HEK293 (cell line): Measurements from ENCODE around the gene GIT1.
A peak's percentile ranks its signal among the peaks of the same experiment; 100 is the strongest.

Experiments used
- EGR2 ChIP-seq: fragments of 450-650 bp; formaldehyde crosslinking; IDR thresholded peaks from 2 replicates; pipeline ENCODE4 v1.5.1; 2016; ENCODE audit warnings: low read depth, missing biosample characterization, missing genetic modification characterization
- GLIS1 ChIP-seq: fragments of 450-650 bp; formaldehyde crosslinking; IDR thresholded peaks from 2 replicates; pipeline ENCODE4 v1.5.1; 2016; ENCODE audit warnings: missing biosample characterization, missing genetic modification characterization
- GLIS2 ChIP-seq: fragments of 450-650 bp; formaldehyde crosslinking; IDR thresholded peaks from 2 replicates; pipeline ENCODE4 v1.5.1; 2016; ENCODE audit warnings: missing biosample characterization, missing genetic modification characterization
- HOXA7 ChIP-seq: sonication (generic); formaldehyde crosslinking; IDR thresholded peaks from 2 replicates; pipeline ENCODE4 v1.8.1; 2022; ENCODE audit warnings: missing genetic modification reagents, borderline replicate concordance
- RBAK ChIP-seq: fragments of 450-650 bp; formaldehyde crosslinking; IDR thresholded peaks from 2 replicates; pipeline ENCODE4 v1.5.1; 2016; ENCODE audit warnings: missing biosample characterization, missing genetic modification characterization
- TRIM28 ChIP-seq: IDR thresholded peaks from 2 replicates; pipeline ENCODE4 v1.6.1; 2011; ENCODE audit warnings: low read length, control low read depth, borderline replicate concordance
- ZBTB21 ChIP-seq: fragments of 450-650 bp; formaldehyde crosslinking; IDR thresholded peaks from 2 replicates; pipeline ENCODE4 v1.5.1; 2017; ENCODE audit warnings: missing biosample characterization, missing genetic modification characterization
- ZBTB8A ChIP-seq: fragments of 450-650 bp; formaldehyde crosslinking; IDR thresholded peaks from 2 replicates; pipeline ENCODE4 v1.5.1; 2016; ENCODE audit warnings: missing biosample characterization, missing genetic modification characterization
- ZFHX2 ChIP-seq: fragments of 450-650 bp; formaldehyde crosslinking; conservative IDR thresholded peaks from 2 replicates; pipeline ENCODE4 v1.5.1; 2016; ENCODE audit warnings: missing biosample characterization, missing genetic modification characterization
- ZNF2 ChIP-seq: fragments of 450-650 bp; formaldehyde crosslinking; IDR thresholded peaks from 2 replicates; pipeline ENCODE4 v1.5.1; 2016; ENCODE audit warnings: missing biosample characterization, missing genetic modification characterization
- ZNF223 ChIP-seq: fragments of 450-650 bp; formaldehyde crosslinking; IDR thresholded peaks from 2 replicates; pipeline ENCODE4 v1.5.1; 2016; ENCODE audit warnings: missing biosample characterization, missing genetic modification characterization
- ZNF335 ChIP-seq: fragments of 450-650 bp; formaldehyde crosslinking; conservative IDR thresholded peaks from 2 replicates; pipeline ENCODE4 v1.5.1; 2016; ENCODE audit warnings: missing biosample characterization, missing genetic modification characterization
- ZNF585B ChIP-seq: fragments of 450-650 bp; formaldehyde crosslinking; IDR thresholded peaks from 2 replicates; pipeline ENCODE4 v1.5.1; 2016; ENCODE audit warnings: missing biosample characterization, missing genetic modification characterization
- ZNF600 ChIP-seq: fragments of 450-650 bp; formaldehyde crosslinking; IDR thresholded peaks from 2 replicates; pipeline ENCODE4 v1.5.1; 2016; ENCODE audit warnings: missing biosample characterization, missing genetic modification characterization
- ZNF629 ChIP-seq: fragments of 450-650 bp; formaldehyde crosslinking; IDR thresholded peaks from 2 replicates; pipeline ENCODE4 v1.5.1; 2017; ENCODE audit warnings: missing biosample characterization, missing genetic modification characterization
- ZNF654 ChIP-seq: fragments of 450-650 bp; formaldehyde crosslinking; IDR thresholded peaks from 2 replicates; pipeline ENCODE4 v1.5.1; 2016; ENCODE audit warnings: low read depth, missing biosample characterization, missing genetic modification characterization
- ZSCAN30 ChIP-seq: fragments of 450-650 bp; IDR thresholded peaks from 2 replicates; pipeline ENCODE4 v1.5.1; 2018; ENCODE audit warnings: missing biosample characterization, mild to moderate bottlenecking, missing genetic modification characterization, moderate library complexity
- TF ChIP-seq, protein P1 (sequence below): fragments of 450-650 bp; formaldehyde crosslinking; IDR thresholded peaks from 2 replicates; pipeline ENCODE4 v1.5.1; 2017; ENCODE audit warnings: missing biosample characterization, missing genetic modification characterization
- TF ChIP-seq, protein P2 (sequence below): fragments of 450-650 bp; formaldehyde crosslinking; optimal IDR thresholded peaks from 2 replicates; pipeline ENCODE3; 2016; ENCODE audit warnings: missing biosample characterization, mild to moderate bottlenecking, missing genetic modification characterization
- TF ChIP-seq, protein P3 (sequence below): fragments of 450-650 bp; formaldehyde crosslinking; IDR thresholded peaks from 2 replicates; pipeline ENCODE4 v1.5.1; 2016; ENCODE audit warnings: missing biosample characterization, missing genetic modification characterization
- TF ChIP-seq, protein P4 (sequence below): fragments of 450-650 bp; formaldehyde crosslinking; IDR thresholded peaks from 2 replicates; pipeline ENCODE4 v1.5.1; 2016; ENCODE audit warnings: missing biosample characterization, missing genetic modification characterization
- TF ChIP-seq, protein P5 (sequence below): fragments of 450-650 bp; formaldehyde crosslinking; IDR thresholded peaks from 2 replicates; pipeline ENCODE4 v1.5.1; 2016; ENCODE audit warnings: missing biosample characterization, missing genetic modification characterization
- TF ChIP-seq, protein P6 (sequence below): fragments of 450-650 bp; formaldehyde crosslinking; IDR thresholded peaks from 2 replicates; pipeline ENCODE4 v1.5.1; 2016; ENCODE audit warnings: missing biosample characterization, missing genetic modification characterization
- TF ChIP-seq, protein P7 (sequence below): fragments of 450-650 bp; formaldehyde crosslinking; IDR thresholded peaks from 2 replicates; pipeline ENCODE4 v1.5.1; 2016; ENCODE audit warnings: missing biosample characterization, missing genetic modification characterization
- TF ChIP-seq, protein P8 (sequence below): fragments of 450-650 bp; formaldehyde crosslinking; IDR thresholded peaks from 2 replicates; pipeline ENCODE4 v1.5.1; 2016; ENCODE audit warnings: missing biosample characterization, missing genetic modification characterization

The GIT1 gene

DNA sequence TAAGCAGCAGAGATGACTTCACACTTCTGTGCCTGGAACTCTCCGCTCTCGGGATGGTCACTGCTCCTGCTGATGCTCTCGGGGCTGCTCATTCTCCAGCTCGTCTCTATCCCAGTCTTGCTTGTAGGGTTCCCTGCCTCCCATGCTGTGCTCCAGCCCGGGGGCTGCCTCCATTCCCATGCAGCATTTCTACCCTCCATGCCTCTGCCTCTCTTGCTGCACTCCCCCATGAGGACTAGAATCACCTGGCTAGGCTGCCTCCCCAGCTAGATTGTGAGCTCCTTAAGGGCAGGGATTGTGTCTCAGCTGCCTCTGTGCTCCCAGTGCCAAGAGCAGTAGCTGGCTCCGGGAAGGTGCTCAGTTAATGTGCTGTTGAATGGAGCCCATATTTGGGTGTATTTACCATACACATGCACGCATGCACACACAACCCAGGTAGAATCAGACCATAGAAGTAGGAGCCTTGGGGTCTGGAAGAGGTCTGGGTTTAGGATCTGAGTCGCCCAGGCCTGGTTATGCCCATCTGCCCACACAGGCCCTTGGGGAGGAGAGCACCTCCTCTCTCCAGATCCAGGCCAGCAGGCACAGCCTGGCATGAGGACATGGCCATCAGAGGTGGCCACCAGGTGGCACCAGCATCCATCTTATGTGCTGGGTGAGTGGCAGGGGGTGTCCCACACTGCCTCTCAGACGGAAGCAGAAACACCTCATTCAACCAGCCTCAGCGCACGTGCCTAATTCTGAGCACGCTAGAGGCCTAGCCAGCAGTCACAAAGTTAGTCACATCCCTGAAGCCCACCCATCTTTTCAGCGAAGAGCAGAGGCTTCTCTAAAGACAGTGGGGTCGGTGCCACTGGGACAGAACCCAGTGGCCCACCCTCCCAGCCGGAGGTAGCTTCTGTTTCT, 9.3 kb downstream of the GIT1 start (continued):
- TF ChIP-seq, protein P1, sequence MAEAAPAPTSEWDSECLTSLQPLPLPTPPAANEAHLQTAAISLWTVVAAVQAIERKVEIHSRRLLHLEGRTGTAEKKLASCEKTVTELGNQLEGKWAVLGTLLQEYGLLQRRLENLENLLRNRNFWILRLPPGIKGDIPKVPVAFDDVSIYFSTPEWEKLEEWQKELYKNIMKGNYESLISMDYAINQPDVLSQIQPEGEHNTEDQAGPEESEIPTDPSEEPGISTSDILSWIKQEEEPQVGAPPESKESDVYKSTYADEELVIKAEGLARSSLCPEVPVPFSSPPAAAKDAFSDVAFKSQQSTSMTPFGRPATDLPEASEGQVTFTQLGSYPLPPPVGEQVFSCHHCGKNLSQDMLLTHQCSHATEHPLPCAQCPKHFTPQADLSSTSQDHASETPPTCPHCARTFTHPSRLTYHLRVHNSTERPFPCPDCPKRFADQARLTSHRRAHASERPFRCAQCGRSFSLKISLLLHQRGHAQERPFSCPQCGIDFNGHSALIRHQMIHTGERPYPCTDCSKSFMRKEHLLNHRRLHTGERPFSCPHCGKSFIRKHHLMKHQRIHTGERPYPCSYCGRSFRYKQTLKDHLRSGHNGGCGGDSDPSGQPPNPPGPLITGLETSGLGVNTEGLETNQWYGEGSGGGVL (tag by site-specific recombination), result no peak
- TF ChIP-seq EGR2 (tag by site-specific recombination) (peak; percentile 28; the same call in 1 of the 2 replicates), RBAK (tag by site-specific recombination) (no peak), ZNF223 (tag by site-specific recombination) (no peak), GLIS2 (tag by site-specific recombination) (peak; percentile 95), ZBTB8A (tag by site-specific recombination) (peak; percentile 38; the same call in 1 of the 2 replicates), TRIM28 (no peak), ZNF600 (tag by site-specific recombination) (peak; percentile 40), ZNF654 (tag by site-specific recombination) (peak; percentile 85), ZFHX2 (tag by site-specific recombination) (peak; percentile 23; the same call in 1 of the 2 replicates), ZBTB21 (tag by site-specific recombination) (no peak), ZNF2 (peak; percentile 45; the same call in 1 of the 2 replicates), ZNF335 (tag by site-specific recombination) (peak; percentile 25; the same call in 1 of the 2 replicates), ZNF629 (peak; percentile 37; the same call in 1 of the 2 replicates), ZNF585B (no peak), GLIS1 (peak; percentile 78), HOXA7 (CRISPR knock-in tag) (no peak), ZSCAN30 (peak; percentile 85)
- TF ChIP-seq, protein P2, sequence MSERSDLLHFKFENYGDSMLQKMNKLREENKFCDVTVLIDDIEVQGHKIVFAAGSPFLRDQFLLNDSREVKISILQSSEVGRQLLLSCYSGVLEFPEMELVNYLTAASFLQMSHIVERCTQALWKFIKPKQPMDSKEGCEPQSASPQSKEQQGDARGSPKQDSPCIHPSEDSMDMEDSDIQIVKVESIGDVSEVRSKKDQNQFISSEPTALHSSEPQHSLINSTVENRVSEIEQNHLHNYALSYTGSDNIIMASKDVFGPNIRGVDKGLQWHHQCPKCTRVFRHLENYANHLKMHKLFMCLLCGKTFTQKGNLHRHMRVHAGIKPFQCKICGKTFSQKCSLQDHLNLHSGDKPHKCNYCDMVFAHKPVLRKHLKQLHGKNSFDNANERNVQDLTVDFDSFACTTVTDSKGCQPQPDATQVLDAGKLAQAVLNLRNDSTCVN, result peak; percentile 9
- TF ChIP-seq, protein P3, sequence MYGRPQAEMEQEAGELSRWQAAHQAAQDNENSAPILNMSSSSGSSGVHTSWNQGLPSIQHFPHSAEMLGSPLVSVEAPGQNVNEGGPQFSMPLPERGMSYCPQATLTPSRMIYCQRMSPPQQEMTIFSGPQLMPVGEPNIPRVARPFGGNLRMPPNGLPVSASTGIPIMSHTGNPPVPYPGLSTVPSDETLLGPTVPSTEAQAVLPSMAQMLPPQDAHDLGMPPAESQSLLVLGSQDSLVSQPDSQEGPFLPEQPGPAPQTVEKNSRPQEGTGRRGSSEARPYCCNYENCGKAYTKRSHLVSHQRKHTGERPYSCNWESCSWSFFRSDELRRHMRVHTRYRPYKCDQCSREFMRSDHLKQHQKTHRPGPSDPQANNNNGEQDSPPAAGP (tag by site-specific recombination), result no peak; the same call in 1 of the 2 replicates
- TF ChIP-seq, protein P4, sequence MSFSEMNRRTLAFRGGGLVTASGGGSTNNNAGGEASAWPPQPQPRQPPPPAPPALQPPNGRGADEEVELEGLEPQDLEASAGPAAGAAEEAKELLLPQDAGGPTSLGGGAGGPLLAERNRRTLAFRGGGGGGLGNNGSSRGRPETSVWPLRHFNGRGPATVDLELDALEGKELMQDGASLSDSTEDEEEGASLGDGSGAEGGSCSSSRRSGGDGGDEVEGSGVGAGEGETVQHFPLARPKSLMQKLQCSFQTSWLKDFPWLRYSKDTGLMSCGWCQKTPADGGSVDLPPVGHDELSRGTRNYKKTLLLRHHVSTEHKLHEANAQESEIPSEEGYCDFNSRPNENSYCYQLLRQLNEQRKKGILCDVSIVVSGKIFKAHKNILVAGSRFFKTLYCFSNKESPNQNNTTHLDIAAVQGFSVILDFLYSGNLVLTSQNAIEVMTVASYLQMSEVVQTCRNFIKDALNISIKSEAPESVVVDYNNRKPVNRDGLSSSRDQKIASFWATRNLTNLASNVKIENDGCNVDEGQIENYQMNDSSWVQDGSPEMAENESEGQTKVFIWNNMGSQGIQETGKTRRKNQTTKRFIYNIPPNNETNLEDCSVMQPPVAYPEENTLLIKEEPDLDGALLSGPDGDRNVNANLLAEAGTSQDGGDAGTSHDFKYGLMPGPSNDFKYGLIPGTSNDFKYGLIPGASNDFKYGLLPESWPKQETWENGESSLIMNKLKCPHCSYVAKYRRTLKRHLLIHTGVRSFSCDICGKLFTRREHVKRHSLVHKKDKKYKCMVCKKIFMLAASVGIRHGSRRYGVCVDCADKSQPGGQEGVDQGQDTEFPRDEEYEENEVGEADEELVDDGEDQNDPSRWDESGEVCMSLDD (tag by site-specific recombination), result 0 out of 2 replicates have a peak, but pooled peaks have one; percentile 23
- TF ChIP-seq, protein P5, sequence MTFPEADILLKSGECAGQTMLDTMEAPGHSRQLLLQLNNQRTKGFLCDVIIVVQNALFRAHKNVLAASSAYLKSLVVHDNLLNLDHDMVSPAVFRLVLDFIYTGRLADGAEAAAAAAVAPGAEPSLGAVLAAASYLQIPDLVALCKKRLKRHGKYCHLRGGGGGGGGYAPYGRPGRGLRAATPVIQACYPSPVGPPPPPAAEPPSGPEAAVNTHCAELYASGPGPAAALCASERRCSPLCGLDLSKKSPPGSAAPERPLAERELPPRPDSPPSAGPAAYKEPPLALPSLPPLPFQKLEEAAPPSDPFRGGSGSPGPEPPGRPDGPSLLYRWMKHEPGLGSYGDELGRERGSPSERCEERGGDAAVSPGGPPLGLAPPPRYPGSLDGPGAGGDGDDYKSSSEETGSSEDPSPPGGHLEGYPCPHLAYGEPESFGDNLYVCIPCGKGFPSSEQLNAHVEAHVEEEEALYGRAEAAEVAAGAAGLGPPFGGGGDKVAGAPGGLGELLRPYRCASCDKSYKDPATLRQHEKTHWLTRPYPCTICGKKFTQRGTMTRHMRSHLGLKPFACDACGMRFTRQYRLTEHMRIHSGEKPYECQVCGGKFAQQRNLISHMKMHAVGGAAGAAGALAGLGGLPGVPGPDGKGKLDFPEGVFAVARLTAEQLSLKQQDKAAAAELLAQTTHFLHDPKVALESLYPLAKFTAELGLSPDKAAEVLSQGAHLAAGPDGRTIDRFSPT (tag by site-specific recombination), result 0 out of 2 replicates have a peak, but pooled peaks have one; percentile 15
- TF ChIP-seq, protein P6, sequence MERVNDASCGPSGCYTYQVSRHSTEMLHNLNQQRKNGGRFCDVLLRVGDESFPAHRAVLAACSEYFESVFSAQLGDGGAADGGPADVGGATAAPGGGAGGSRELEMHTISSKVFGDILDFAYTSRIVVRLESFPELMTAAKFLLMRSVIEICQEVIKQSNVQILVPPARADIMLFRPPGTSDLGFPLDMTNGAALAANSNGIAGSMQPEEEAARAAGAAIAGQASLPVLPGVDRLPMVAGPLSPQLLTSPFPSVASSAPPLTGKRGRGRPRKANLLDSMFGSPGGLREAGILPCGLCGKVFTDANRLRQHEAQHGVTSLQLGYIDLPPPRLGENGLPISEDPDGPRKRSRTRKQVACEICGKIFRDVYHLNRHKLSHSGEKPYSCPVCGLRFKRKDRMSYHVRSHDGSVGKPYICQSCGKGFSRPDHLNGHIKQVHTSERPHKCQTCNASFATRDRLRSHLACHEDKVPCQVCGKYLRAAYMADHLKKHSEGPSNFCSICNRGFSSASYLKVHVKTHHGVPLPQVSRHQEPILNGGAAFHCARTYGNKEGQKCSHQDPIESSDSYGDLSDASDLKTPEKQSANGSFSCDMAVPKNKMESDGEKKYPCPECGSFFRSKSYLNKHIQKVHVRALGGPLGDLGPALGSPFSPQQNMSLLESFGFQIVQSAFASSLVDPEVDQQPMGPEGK (tag by site-specific recombination), result peak; percentile 91
- TF ChIP-seq, protein P7, sequence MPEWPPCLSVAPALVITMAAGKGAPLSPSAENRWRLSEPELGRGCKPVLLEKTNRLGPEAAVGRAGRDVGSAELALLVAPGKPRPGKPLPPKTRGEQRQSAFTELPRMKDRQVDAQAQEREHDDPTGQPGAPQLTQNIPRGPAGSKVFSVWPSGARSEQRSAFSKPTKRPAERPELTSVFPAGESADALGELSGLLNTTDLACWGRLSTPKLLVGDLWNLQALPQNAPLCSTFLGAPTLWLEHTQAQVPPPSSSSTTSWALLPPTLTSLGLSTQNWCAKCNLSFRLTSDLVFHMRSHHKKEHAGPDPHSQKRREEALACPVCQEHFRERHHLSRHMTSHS (tag by site-specific recombination), result no peak
- TF ChIP-seq, protein P8, sequence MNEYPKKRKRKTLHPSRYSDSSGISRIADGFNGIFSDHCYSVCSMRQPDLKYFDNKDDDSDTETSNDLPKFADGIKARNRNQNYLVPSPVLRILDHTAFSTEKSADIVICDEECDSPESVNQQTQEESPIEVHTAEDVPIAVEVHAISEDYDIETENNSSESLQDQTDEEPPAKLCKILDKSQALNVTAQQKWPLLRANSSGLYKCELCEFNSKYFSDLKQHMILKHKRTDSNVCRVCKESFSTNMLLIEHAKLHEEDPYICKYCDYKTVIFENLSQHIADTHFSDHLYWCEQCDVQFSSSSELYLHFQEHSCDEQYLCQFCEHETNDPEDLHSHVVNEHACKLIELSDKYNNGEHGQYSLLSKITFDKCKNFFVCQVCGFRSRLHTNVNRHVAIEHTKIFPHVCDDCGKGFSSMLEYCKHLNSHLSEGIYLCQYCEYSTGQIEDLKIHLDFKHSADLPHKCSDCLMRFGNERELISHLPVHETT, result no peak
